Occipital lobe (tissue), 3 donors: ENCODE results near the gene GK. TPM values are rescaled to one million over a fixed set of nuclear protein-coding genes. Genes with fewer than 3 reads are reported as not detected.
"Not testable (repeated sequence)": the region's sequence is repeated elsewhere in the genome, so short reads cannot be mapped to it uniquely, and the experiment has no call there.

Source experiments
- DNase-seq: peaks from one replicate; lab custom pipeline; 2025; lab: John Stamatoyannopoulos, UW
- small RNA-seq: library from RNA; depleted of rRNA; stranded (forward); fragments of <200 nt; gene quantifications from one replicate; pipeline ENCODE3, GENCODE V24; 2014
- total RNA-seq: library from RNA; depleted of rRNA; stranded (reverse); fragments of >200 nt; gene quantifications from one replicate; pipeline ENCODE4 v1.2.3, GENCODE V29; 2014

GK gene
- total RNA-seq, 1 donor from 2014 or later = 13.9 TPM

- DNase-seq = no peak
Measured at GRCh38 chrX:30693999-30694650, 40.9 kb downstream of the GK start.

GRCh38 chrX:30702736-30703135, 49.5 kb downstream of the GK start:
- DNase-seq = no peak

GRCh38 chrX:30706216-30706775, 53.1 kb downstream of the GK start:
- no peak for DNase-seq

GRCh38 chrX:30712214-30712613, 59.0 kb downstream of the GK start:
- DNase-seq = no peak

GRCh38 chrX:30713061-30713525, 59.9 kb downstream of the GK start:
- DNase-seq = no peak

GRCh38 chrX:30714138-30714537, 60.9 kb downstream of the GK start:
- no peak for DNase-seq

GRCh38 chrX:30715976-30716375, 62.8 kb downstream of the GK start:
- DNase-seq = no peak

GRCh38 chrX:30733852-30734660, 80.8 kb downstream of the GK start:
- no peak for DNase-seq

GRCh38 chrX:30734782-30735181, 81.6 kb downstream of the GK start:
- no peak for DNase-seq

GRCh38 chrX:30735839-30736238, 82.6 kb downstream of the GK start:
- peak; percentile 3 for DNase-seq

- no peak for DNase-seq
Measured at GRCh38 chrX:30741545-30741944, 88.3 kb downstream of the GK start.

GRCh38 chrX:30748342-30748960, 95.2 kb downstream of the GK start:
- no peak for DNase-seq

- no peak for DNase-seq
Measured at GRCh38 chrX:30751497-30751896, 98.3 kb downstream of the GK start.

- no peak for DNase-seq
Measured at GRCh38 chrX:30762755-30763154, 109.5 kb downstream of the GK start.

- DNase-seq = not testable (repeated sequence)
Measured at GRCh38 chrX:30773764-30774163, 120.5 kb downstream of the GK start.

- no peak for DNase-seq
Measured at GRCh38 chrX:30777575-30777974, 124.4 kb downstream of the GK start.

- no peak for DNase-seq
Measured at GRCh38 chrX:30779453-30780030, 126.3 kb downstream of the GK start.

Small RNA genes within 50 kb of the gene (small RNA-seq; reads per million reads assigned to genes)
- not detected for gene CKS1BP6

Other genes with a start within 250 kb of the GK start
- gene TASL, start 75.7 kb upstream of the GK start, total RNA-seq = 1.4 TPM
- 24.6 TPM for gene TAB3, start 235.8 kb downstream of the GK start, total RNA-seq